Fibroblast of skin of right quadriceps (primary cell): ENCODE results near the gene INHBC.

Source experiments
- DNase-seq: peaks from one replicate; pipeline ENCODE4 v3.0.0-alpha.2; 2013

Gene INHBC

GRCh38 chr12:57469296-57470164, 34.9 kb downstream of the INHBC start:
- no peak for DNase-seq

- DNase-seq: no peak
Measured at GRCh38 chr12:57470286-57470969, 35.8 kb downstream of the INHBC start.

- no peak for DNase-seq
Measured at GRCh38 chr12:57470970-57471656, 36.5 kb downstream of the INHBC start.

- no peak for DNase-seq
Measured at GRCh38 chr12:57471661-57472060, 37.1 kb downstream of the INHBC start.

GRCh38 chr12:57472391-57472790, 37.8 kb downstream of the INHBC start:
- no peak for DNase-seq

- DNase-seq: no peak
Measured at GRCh38 chr12:57473392-57473791, 38.8 kb downstream of the INHBC start.

- DNase-seq: no peak
Measured at GRCh38 chr12:57473886-57474285, 39.3 kb downstream of the INHBC start.

GRCh38 chr12:57474430-57474829, 39.8 kb downstream of the INHBC start:
- DNase-seq: no peak

- DNase-seq: no peak
Measured at GRCh38 chr12:57474862-57475261, 40.3 kb downstream of the INHBC start.

GRCh38 chr12:57475271-57476161, 40.9 kb downstream of the INHBC start:
- no peak for DNase-seq

GRCh38 chr12:57476162-57476992, 41.8 kb downstream of the INHBC start:
- no peak for DNase-seq

GRCh38 chr12:57476993-57477709, 42.6 kb downstream of the INHBC start:
- DNase-seq: no peak

GRCh38 chr12:57477710-57478681, 43.4 kb downstream of the INHBC start:
- DNase-seq: no peak

- no peak for DNase-seq
Measured at GRCh38 chr12:57479043-57479375, 44.4 kb downstream of the INHBC start.

GRCh38 chr12:57479376-57480115, 45.0 kb downstream of the INHBC start, which contains the start of gene ARHGAP9:
TSS of gene ARHGAP9 (minus strand) at chr12:57479866. CDS start at chr12:57479406, 460 bp downstream.
- DNase-seq: no peak

- no peak for DNase-seq
Measured at GRCh38 chr12:57481671-57482070, 47.1 kb downstream of the INHBC start.

GRCh38 chr12:57483466-57483865, 48.9 kb downstream of the INHBC start:
- peak; percentile 74 for DNase-seq

- DNase-seq: no peak
Measured at GRCh38 chr12:57485695-57486094, 51.1 kb downstream of the INHBC start.

GRCh38 chr12:57487055-57487596, 52.5 kb downstream of the INHBC start:
- DNase-seq: no peak
